Measurements from ENCODE around the gene TP53BP1.

The TP53BP1 gene

GRCh38 chr15:43492673-43493601 is at the start of gene TP53BP1:
TP53BP1 (minus strand) TSS chr15:43493156; CDS start chr15:43493043, 113 bp downstream.
- peak; percentile 94 for DNase-seq

- DNase-seq = no peak
Measured at GRCh38 chr15:43541785-43542184, 48.8 kb upstream of the TP53BP1 start.

- DNase-seq = no peak
Measured at GRCh38 chr15:43538091-43538490, 45.1 kb upstream of the TP53BP1 start.

GRCh38 chr15:43534897-43535296 is 41.9 kb upstream of the TP53BP1 start:
- DNase-seq = no peak

GRCh38 chr15:43532826-43533225 is 39.9 kb upstream of the TP53BP1 start:
- peak; percentile 36 for DNase-seq

- no peak for DNase-seq
Measured at GRCh38 chr15:43531018-43531670, 38.2 kb upstream of the TP53BP1 start.

GRCh38 chr15:43529587-43530345 is 36.8 kb upstream of the TP53BP1 start:
- no peak for DNase-seq

GRCh38 chr15:43529141-43529540 is 36.2 kb upstream of the TP53BP1 start:
- DNase-seq = no peak

GRCh38 chr15:43528542-43529007 is 35.6 kb upstream of the TP53BP1 start:
- DNase-seq = no peak

GRCh38 chr15:43527802-43528541 is 35.0 kb upstream of the TP53BP1 start:
- DNase-seq = no peak

- DNase-seq = no peak
Measured at GRCh38 chr15:43527016-43527801, 34.3 kb upstream of the TP53BP1 start.

GRCh38 chr15:43526261-43526930 is 33.4 kb upstream of the TP53BP1 start:
- no peak for DNase-seq

- no peak for DNase-seq
Measured at GRCh38 chr15:43525131-43525530, 32.2 kb upstream of the TP53BP1 start.

- DNase-seq = no peak
Measured at GRCh38 chr15:43524254-43524845, 31.4 kb upstream of the TP53BP1 start.

GRCh38 chr15:43523646-43524045 is 30.7 kb upstream of the TP53BP1 start:
- no peak for DNase-seq

GRCh38 chr15:43522247-43522646 is 29.3 kb upstream of the TP53BP1 start:
- no peak for DNase-seq

GRCh38 chr15:43521419-43521818 is 28.5 kb upstream of the TP53BP1 start:
- no peak for DNase-seq

GRCh38 chr15:43520138-43520537 is 27.2 kb upstream of the TP53BP1 start:
- no peak for DNase-seq

- no peak for DNase-seq
Measured at GRCh38 chr15:43519196-43519595, 26.2 kb upstream of the TP53BP1 start.

GRCh38 chr15:43518197-43518761 is 25.3 kb upstream of the TP53BP1 start:
- peak; percentile 82 for DNase-seq
